ENCODE data around the gene TNS1. TPM values are rescaled to one million over a fixed set of nuclear protein-coding genes. Genes with fewer than 3 reads are reported as not detected.

The TNS1 gene
- total and polyA plus RNA-seq, 2 donors (not counting 1 experiment from before 2014, with no cell fraction given) = 0.10 to 0.86 TPM

DNA sequence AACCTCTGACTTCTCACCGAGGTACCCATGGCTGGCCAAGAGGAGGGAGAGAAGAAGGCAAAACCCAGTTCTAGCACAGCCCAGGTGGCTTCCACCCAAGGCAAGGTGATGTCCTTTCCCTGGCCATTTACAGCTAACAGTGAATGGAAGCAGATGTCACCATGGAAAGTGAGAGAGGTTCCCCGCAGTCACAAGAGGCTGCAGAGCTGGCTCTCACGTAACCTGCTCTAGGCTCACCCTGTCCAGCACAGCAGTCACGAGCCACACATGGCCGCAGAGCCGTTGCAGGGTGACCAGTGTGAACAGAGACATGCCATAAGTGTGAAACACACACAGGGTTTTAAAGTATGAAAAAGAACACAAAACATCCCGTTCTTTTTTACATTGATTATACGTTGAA is 169.4 kb downstream of the TNS1 start:
- Histone ChIP-seq H3K4me2 (replicated peaks; ENCODE audit: low read depth, low read length, poor library complexity, severe bottlenecking) (no peak overlapping the region), H3K9me3 (ENCODE audit: control extremely low read depth in 1 of 3, control insufficient read depth in 2 of 3, insufficient read depth in 1 of 3, low read length in 2 of 3) (peaks cover 0 to 3% (median 0%) of the 10 kb centered on the region in 3 donors), H3K27me3 (replicated peaks in 1 of 4; ENCODE audit: control extremely low read depth in 1 of 4, control insufficient read depth in 3 of 4, insufficient read depth in 4 of 4, low read length in 3 of 4) (peaks cover 0 to 3% (median 0%) of the 10 kb centered on the region in 4 experiments), H3K27ac (ENCODE audit: low read length in 2 of 2) (no peak overlapping the region), H4K20me1 (ENCODE audit: control insufficient read depth, insufficient read depth, low read length, poor library complexity, severe bottlenecking) (no peaks in the 10 kb centered on the region), H3K79me2 (ENCODE audit: control insufficient read depth, insufficient read depth, low read length) (no peaks in the 10 kb centered on the region), H3K36me3 (replicated peaks in 1 of 2; ENCODE audit: control extremely low read depth in 1 of 2, control insufficient read depth in 1 of 2, extremely low read depth in 1 of 2, insufficient read depth in 2 of 2, low read length in 1 of 2) (no peaks in the 10 kb centered on the region), H3K9ac (ENCODE audit: low read length) (no peak overlapping the region), H3K4me3 (ENCODE audit: control extremely low read depth in 1 of 5, extremely low read depth in 1 of 5, insufficient read depth in 1 of 5, low read depth in 2 of 5, low read length in 4 of 5) (no peak overlapping the region), H2AFZ (ENCODE audit: insufficient read depth, low read depth, low read length, poor library complexity, severe bottlenecking) (no peak overlapping the region), H3K4me1 (ENCODE audit: control insufficient read depth in 2 of 2, insufficient read depth in 2 of 2, low read length in 2 of 2) (no peaks in the 10 kb centered on the region)
- Mint-ChIP-seq H3K27ac (no peak overlapping the region), H3K27me3 (peaks cover 10% of the 10 kb centered on the region), H3K9me3 (ENCODE audit: insufficient read depth) (no peaks in the 10 kb centered on the region), H3K4me1 (no peaks in the 10 kb centered on the region), H3K4me3 (no peak overlapping the region)
- TF ChIP-seq EZH2 (IDR thresholded peaks at IDR 0.05; ENCODE audit: borderline replicate concordance, insufficient read depth, low read depth, low read length, poor library complexity, severe bottlenecking) (no peak), CTCF (IDR thresholded peaks at IDR 0.05) (no peak)
- ATAC-seq (ENCODE audit: low read depth) (no peak), DNase-seq (no peak)
- ChIA-PET POLR2A (no interaction called here), CTCF (interaction anchor here (4.8 kb wide), 1 partner anchor 53 kb away, joined by 14 read pairs; no protein-coding TSS in a partner anchor)
- intact Hi-C loops (cut with micrococcal nuclease) = no loop called here
- 87% methylated on average over 6 of the region's 8 CpGs for WGBS (ENCODE audit: insufficient coverage)

DNA sequence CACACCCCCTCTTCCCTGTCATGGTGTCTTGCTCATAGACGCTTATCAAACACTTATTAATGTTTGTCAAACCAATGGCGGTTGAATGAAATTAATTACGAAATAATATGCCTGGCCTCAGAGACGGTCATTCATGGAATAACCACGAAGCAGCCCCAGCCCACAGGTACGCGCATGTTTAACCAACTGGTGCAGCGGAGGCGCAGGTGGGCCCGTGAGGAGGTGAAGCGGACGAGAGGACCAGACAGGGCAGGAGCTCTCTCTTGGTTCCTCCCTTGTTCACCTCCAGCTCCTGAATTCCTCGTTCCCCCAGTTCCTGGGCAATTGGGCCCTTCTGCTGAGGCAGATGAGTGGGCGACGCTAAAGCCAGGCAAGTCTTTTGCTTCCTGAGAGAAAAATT is 169.8 kb downstream of the TNS1 start:
- H3K9me3 Mint-ChIP-seq (ENCODE audit: insufficient read depth) = no peaks in the 10 kb centered on the region
- H4K20me1 ChIP-seq (ENCODE audit: control insufficient read depth, insufficient read depth, low read length, poor library complexity, severe bottlenecking) = no peaks in the 10 kb centered on the region
- WGBS (ENCODE audit: insufficient coverage) = 93% methylated on average over 13 of the region's 15 CpGs
- H3K79me2 ChIP-seq (ENCODE audit: control insufficient read depth, insufficient read depth, low read length) = no peaks in the 10 kb centered on the region
- no peak for DNase-seq
- no peak overlapping the region for H3K4me3 Mint-ChIP-seq
- H3K27ac ChIP-seq (ENCODE audit: low read length in 2 of 2) = no peak overlapping the region
- H2AFZ ChIP-seq (ENCODE audit: insufficient read depth, low read depth, low read length, poor library complexity, severe bottlenecking) = no peak overlapping the region
- TF ChIP-seq CTCF (IDR thresholded peaks at IDR 0.05) (no peak), EZH2 (IDR thresholded peaks at IDR 0.05; ENCODE audit: borderline replicate concordance, insufficient read depth, low read depth, low read length, poor library complexity, severe bottlenecking) (no peak)
- intact Hi-C loops (cut with micrococcal nuclease) = no loop called here
- H3K36me3 ChIP-seq (replicated peaks in 1 of 2; ENCODE audit: control extremely low read depth in 1 of 2, control insufficient read depth in 1 of 2, extremely low read depth in 1 of 2, insufficient read depth in 2 of 2, low read length in 1 of 2) = no peaks in the 10 kb centered on the region
- peaks cover 0 to 3% (median 0%) of the 10 kb centered on the region in 4 experiments for H3K27me3 ChIP-seq (replicated peaks in 1 of 4; ENCODE audit: control extremely low read depth in 1 of 4, control insufficient read depth in 3 of 4, insufficient read depth in 4 of 4, low read length in 3 of 4)
- no peaks in the 10 kb centered on the region for H3K4me1 ChIP-seq (ENCODE audit: control insufficient read depth in 2 of 2, insufficient read depth in 2 of 2, low read length in 2 of 2)
- CTCF ChIA-PET = no interaction called here
- H3K9ac ChIP-seq (ENCODE audit: low read length) = no peak overlapping the region
- POLR2A ChIA-PET = no interaction called here
- no peak overlapping the region for H3K4me3 ChIP-seq (ENCODE audit: control extremely low read depth in 1 of 5, extremely low read depth in 1 of 5, insufficient read depth in 1 of 5, low read depth in 2 of 5, low read length in 4 of 5)
- ATAC-seq (ENCODE audit: low read depth) = no peak
- H3K27me3 Mint-ChIP-seq = peaks cover 8% of the 10 kb centered on the region
- H3K4me1 Mint-ChIP-seq = no peaks in the 10 kb centered on the region
- H3K9me3 ChIP-seq (ENCODE audit: control extremely low read depth in 1 of 3, control insufficient read depth in 2 of 3, insufficient read depth in 1 of 3, low read length in 2 of 3) = peaks cover 0 to 3% (median 0%) of the 10 kb centered on the region in 3 donors
- no peak overlapping the region for H3K27ac Mint-ChIP-seq
- no peak overlapping the region for H3K4me2 ChIP-seq (replicated peaks; ENCODE audit: low read depth, low read length, poor library complexity, severe bottlenecking)

Data from B cell (primary cell).